ENCODE measurements around the gene SMURF2. TPM values are rescaled to one million over a fixed set of nuclear protein-coding genes. Genes with fewer than 3 reads are reported as not detected.
"Not testable (repeated sequence)": the region's sequence is repeated elsewhere in the genome, so short reads cannot be mapped to it uniquely, and the experiment has no call there.

SMURF2 gene
- total RNA-seq, 4 donors from 2014 or later, result 18.2 to 28.0 (median 21.3) TPM

- no peak overlapping the region for H3K27ac ChIP-seq
- H3K36me3 ChIP-seq, result peaks cover 0 to 31% (median 7%) of the 10 kb centered on the region in 3 donors
- no peaks in the 10 kb centered on the region for H3K9me3 ChIP-seq
- H3K4me1 ChIP-seq, result peaks cover 0 to 6% (median 0%) of the 10 kb centered on the region in 4 donors
- 54 to 67% methylated on average over 1 of the region's 1 CpG for WGBS, 2 donors
- no peak overlapping the region for H3K4me3 ChIP-seq
- DNase-seq (ENCODE audit: low spot score in 2 of 2), result no peak
- H3K27me3 ChIP-seq, result no peaks in the 10 kb centered on the region
- TF ChIP-seq EP300 (IDR thresholded peaks at IDR 0.05) (no peak), POLR2A (IDR thresholded peaks at IDR 0.05) (no peak), CTCF (IDR thresholded peaks at IDR 0.05) (no peak)
These were observed 70.2 kb downstream of the SMURF2 start for GRCh38 chr17:64591944-64592343.

DNA sequence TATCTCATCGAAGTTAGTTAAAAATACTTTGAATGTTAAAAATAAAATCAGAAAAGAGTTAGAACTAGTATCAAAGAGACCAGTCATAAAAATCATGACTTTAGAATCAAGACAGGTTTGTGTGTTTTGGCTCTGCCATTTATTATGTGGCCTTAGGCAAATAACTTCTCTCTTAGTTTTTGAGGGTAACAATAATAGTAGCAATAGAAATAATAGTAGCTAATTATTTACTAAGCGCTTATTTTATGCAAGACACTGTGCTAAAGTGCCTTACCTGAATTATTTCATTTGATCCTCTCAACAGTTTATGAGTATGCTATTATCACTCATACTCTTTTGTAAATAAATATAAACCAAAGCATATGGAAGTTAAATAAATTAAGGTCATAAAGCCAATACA lies 77.0 kb downstream of the SMURF2 start:
- TF ChIP-seq CTCF (IDR thresholded peaks at IDR 0.05) (no peak), EP300 (IDR thresholded peaks at IDR 0.05) (no peak), POLR2A (IDR thresholded peaks at IDR 0.05) (no peak)
- 72 to 98% methylated on average over 2 of the region's 2 CpGs for WGBS, 2 donors
- no peak for DNase-seq (ENCODE audit: low spot score in 2 of 2)
- Histone ChIP-seq H3K9me3 (no peaks in the 10 kb centered on the region), H3K27me3 (no peaks in the 10 kb centered on the region), H3K4me3 (no peak overlapping the region), H3K4me1 (no peaks in the 10 kb centered on the region), H3K36me3 (peaks cover 0 to 40% (median 0%) of the 10 kb centered on the region in 3 donors), H3K27ac (no peak overlapping the region)

- TF ChIP-seq EP300 (IDR thresholded peaks at IDR 0.05) (no peak), CTCF (IDR thresholded peaks at IDR 0.05) (no peak), POLR2A (IDR thresholded peaks at IDR 0.05) (no peak)
- H3K9me3 ChIP-seq, result no peaks in the 10 kb centered on the region
- H3K27me3 ChIP-seq, result no peaks in the 10 kb centered on the region
- H3K27ac ChIP-seq, result no peak overlapping the region
- H3K36me3 ChIP-seq, result peaks cover 0 to 47% (median 0%) of the 10 kb centered on the region in 3 donors
- H3K4me1 ChIP-seq, result no peaks in the 10 kb centered on the region
- no peak for DNase-seq (ENCODE audit: low spot score in 2 of 2)
- 88 to 91% methylated on average over 3 of the region's 3 CpGs for WGBS, 2 donors
- H3K4me3 ChIP-seq, result no peak overlapping the region
These were observed 79.1 kb downstream of the SMURF2 start for GRCh38 chr17:64583038-64583437.

DNA sequence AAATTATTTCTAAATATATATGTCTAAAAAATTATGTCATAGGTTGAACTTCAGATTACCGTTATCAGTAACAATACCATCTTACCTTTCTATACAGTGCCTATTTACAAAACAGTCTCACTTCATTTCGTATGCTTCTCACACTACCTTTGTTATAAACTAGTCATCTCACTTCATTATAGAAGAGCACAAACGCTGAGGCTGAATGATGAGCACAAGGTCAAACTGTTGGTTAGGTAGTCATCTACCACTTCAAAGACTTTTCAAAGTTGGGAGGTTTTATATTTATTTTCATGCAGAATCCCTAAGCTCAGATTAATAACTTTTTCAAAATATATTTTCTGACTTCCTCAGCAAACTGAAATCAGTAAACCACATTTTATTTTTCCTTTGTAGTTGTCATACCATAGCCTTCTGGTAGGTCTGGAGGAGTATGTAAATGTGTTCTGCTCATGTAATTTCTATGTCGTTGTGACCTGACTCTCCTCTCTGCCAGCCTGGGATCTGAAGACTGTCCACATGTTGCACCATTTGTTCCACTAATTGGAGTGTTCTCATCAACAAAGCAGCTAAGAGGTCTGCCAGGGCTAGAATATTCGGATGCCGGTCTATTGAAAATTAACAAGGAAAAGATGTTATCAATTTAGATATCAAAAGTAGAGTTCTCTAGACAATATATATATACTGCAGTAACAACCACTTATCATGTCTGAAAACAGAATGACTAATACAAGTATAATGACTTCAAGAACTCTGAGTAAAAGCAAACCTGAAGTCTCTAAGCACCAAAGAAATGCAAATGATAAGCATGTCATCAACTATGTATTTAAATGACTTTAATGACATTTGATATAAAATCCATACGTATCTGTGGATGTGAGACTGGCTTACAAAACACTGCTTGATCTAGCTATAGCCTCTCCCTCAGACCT lies 81.5 kb downstream of the SMURF2 start:
- TF ChIP-seq EP300 (IDR thresholded peaks at IDR 0.05) (no peak), CTCF (IDR thresholded peaks at IDR 0.05) (no peak), POLR2A (IDR thresholded peaks at IDR 0.05) (no peak)
- H3K4me1 ChIP-seq, result no peaks in the 10 kb centered on the region

GRCh38 chr17:64579917-64580316 lies 82.2 kb downstream of the SMURF2 start:
- whole genome bisulfite sequencing, 2 donors, result 81 to 90% methylated on average over 1 of the region's 1 CpG
- TF ChIP-seq POLR2A (IDR thresholded peaks at IDR 0.05) (no peak), EP300 (IDR thresholded peaks at IDR 0.05) (no peak), CTCF (IDR thresholded peaks at IDR 0.05) (no peak)

More for the DNA sequence above, 81.5 kb downstream of the SMURF2 start:
- DNase-seq (ENCODE audit: low spot score in 2 of 2), result no peak
- H3K36me3 ChIP-seq, result peaks cover 0 to 60% (median 0%) of the 10 kb centered on the region in 3 donors
- H3K4me3 ChIP-seq, result no peak overlapping the region
- no peaks in the 10 kb centered on the region for H3K9me3 ChIP-seq
- WGBS, 2 donors, result 72 to 73% methylated on average over 7 of the region's 7 CpGs
- no peaks in the 10 kb centered on the region for H3K27me3 ChIP-seq
- H3K27ac ChIP-seq, result no peak overlapping the region

DNA sequence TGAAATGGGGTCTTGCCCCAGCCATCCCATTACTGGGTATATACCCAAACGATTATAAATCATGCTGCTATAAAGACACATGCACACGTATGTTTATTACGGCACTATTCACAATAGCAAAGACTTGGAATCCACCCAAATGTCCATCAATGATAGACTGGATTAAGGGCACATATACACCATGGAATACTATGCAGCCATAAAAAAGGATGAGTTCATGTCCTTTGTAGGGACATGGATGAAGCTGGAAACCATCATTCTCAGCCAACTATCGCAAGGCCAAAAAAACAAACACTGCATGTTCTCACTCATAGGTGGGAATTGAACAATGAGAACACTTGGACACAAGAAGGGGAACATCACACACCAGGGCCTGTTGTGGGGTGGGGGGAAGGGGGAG lies 85.1 kb downstream of the SMURF2 start:
- H3K27ac ChIP-seq; H3K27me3 ChIP-seq; H3K4me3 ChIP-seq; DNase-seq (ENCODE audit: low spot score in 2 of 2); H3K9me3 ChIP-seq; H3K4me1 ChIP-seq: not testable (repeated sequence)
- WGBS, 2 donors, result 97 to 98% methylated on average over 4 of the region's 4 CpGs
- peaks cover 0 to 47% (median 0%) of the 10 kb centered on the region in 3 donors for H3K36me3 ChIP-seq

More at GRCh38 chr17:64579917-64580316, 82.2 kb downstream of the SMURF2 start:
- no peaks in the 10 kb centered on the region for H3K4me1 ChIP-seq
- H3K36me3 ChIP-seq, result peaks cover 0 to 61% (median 0%) of the 10 kb centered on the region in 3 donors
- no peaks in the 10 kb centered on the region for H3K9me3 ChIP-seq
- no peak overlapping the region for H3K27ac ChIP-seq
- no peak overlapping the region for H3K4me3 ChIP-seq
- no peaks in the 10 kb centered on the region for H3K27me3 ChIP-seq
- no peak for DNase-seq (ENCODE audit: low spot score in 2 of 2)
